ENCODE measurements around the gene TMEM165.

TMEM165 gene

DNA sequence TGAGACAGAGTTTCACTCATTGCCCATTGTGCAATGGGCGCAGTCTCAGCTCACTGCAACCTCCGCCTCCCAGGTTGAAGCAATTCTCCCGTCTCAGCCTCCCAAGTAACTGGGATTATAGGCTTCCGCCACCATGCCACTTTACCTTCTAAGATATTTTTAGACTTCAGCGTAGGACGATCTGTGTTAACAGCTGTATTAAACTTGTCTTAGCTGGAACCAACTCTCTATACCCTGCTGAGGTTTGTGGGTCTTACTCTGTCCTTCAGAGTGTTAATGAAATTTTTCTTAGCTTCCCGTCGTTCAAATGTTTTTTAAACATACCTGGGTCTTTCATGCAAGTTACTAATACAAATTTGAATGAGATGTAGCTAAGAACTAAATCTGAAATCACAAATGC, 14.7 kb downstream of the TMEM165 start:
- no peak overlapping the region for H3K27ac ChIP-seq (ENCODE audit: low read length)
- peaks cover 2% of the 10 kb centered on the region; the same call in 1 of the 2 replicates for H3K36me3 ChIP-seq (replicated peaks; ENCODE audit: insufficient read depth, low read length)
- H3K4me1 ChIP-seq (ENCODE audit: low read length) = no peaks in the 10 kb centered on the region
- no peaks in the 10 kb centered on the region; the same call in 1 of the 2 replicates for H4K20me1 ChIP-seq (ENCODE audit: insufficient read depth, low read length)
- H3K4me3 ChIP-seq (ENCODE audit: low read length) = no peak overlapping the region
- TF ChIP-seq EZH2phosphoT487 (IDR thresholded peaks at IDR 0.05; ENCODE audit: low read length) = no peak
- no peak for TF ChIP-seq EZH2 (optimal IDR thresholded peaks at IDR 0.05; ENCODE audit: low read depth, low read length)
- TF ChIP-seq, protein P1, sequence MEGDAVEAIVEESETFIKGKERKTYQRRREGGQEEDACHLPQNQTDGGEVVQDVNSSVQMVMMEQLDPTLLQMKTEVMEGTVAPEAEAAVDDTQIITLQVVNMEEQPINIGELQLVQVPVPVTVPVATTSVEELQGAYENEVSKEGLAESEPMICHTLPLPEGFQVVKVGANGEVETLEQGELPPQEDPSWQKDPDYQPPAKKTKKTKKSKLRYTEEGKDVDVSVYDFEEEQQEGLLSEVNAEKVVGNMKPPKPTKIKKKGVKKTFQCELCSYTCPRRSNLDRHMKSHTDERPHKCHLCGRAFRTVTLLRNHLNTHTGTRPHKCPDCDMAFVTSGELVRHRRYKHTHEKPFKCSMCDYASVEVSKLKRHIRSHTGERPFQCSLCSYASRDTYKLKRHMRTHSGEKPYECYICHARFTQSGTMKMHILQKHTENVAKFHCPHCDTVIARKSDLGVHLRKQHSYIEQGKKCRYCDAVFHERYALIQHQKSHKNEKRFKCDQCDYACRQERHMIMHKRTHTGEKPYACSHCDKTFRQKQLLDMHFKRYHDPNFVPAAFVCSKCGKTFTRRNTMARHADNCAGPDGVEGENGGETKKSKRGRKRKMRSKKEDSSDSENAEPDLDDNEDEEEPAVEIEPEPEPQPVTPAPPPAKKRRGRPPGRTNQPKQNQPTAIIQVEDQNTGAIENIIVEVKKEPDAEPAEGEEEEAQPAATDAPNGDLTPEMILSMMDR (IDR thresholded peaks at IDR 0.05; ENCODE audit: low read length) = no peak
- H3K4me2 ChIP-seq (ENCODE audit: low read depth, low read length) = no peak overlapping the region
- H3K27me3 ChIP-seq (replicated peaks; ENCODE audit: insufficient read depth, low read length) = no peaks in the 10 kb centered on the region
- H3K9me2 ChIP-seq (replicated peaks; ENCODE audit: insufficient read depth, low read length) = no peaks in the 10 kb centered on the region
- H3F3A ChIP-seq (ENCODE audit: insufficient read depth, low read length) = no peaks in the 10 kb centered on the region
- no peak overlapping the region for H2AFZ ChIP-seq (ENCODE audit: low read length)
- peaks cover 85% of the 10 kb centered on the region for H3K79me2 ChIP-seq (ENCODE audit: low read length)
- no peaks in the 10 kb centered on the region for H3K9me3 ChIP-seq (replicated peaks; ENCODE audit: insufficient read depth, low read length)
- DNase-seq = no peak
- no peak overlapping the region for H3K9ac ChIP-seq (ENCODE audit: low read length)

DNA sequence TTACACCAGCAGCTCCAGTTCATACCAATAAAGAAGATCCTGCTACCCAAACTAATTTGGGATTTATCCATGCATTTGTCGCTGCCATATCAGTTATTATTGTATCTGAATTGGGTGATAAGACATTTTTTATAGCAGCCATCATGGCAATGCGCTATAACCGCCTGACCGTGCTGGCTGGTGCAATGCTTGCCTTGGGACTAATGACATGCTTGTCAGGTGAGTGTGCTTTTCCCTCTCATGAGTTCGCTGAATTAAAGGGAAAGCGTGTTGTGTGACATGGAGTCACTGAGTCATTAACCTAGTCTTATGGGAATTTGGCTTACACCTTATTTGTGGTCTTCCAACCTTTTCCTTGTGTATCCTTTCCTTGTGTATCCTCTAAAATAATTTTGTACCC, 15.9 kb downstream of the TMEM165 start:
- peaks cover 79% of the 10 kb centered on the region for H3K79me2 ChIP-seq (ENCODE audit: low read length)
- no peak overlapping the region for H3K9ac ChIP-seq (ENCODE audit: low read length)
- TF ChIP-seq EZH2 (optimal IDR thresholded peaks at IDR 0.05; ENCODE audit: low read depth, low read length) (no peak), EZH2phosphoT487 (IDR thresholded peaks at IDR 0.05; ENCODE audit: low read length) (no peak)
- TF ChIP-seq, protein P1 (IDR thresholded peaks at IDR 0.05; ENCODE audit: low read length) = no peak
- H2AFZ ChIP-seq (ENCODE audit: low read length) = no peak overlapping the region
- H3K4me2 ChIP-seq (ENCODE audit: low read depth, low read length) = no peak overlapping the region
- no peak overlapping the region for H3K27ac ChIP-seq (ENCODE audit: low read length)
- no peaks in the 10 kb centered on the region; the same call in 1 of the 2 replicates for H4K20me1 ChIP-seq (ENCODE audit: insufficient read depth, low read length)
- H3K4me3 ChIP-seq (ENCODE audit: low read length) = no peak overlapping the region
- no peaks in the 10 kb centered on the region for H3K27me3 ChIP-seq (replicated peaks; ENCODE audit: insufficient read depth, low read length)
- no peaks in the 10 kb centered on the region for H3K4me1 ChIP-seq (ENCODE audit: low read length)
- H3F3A ChIP-seq (ENCODE audit: insufficient read depth, low read length) = no peaks in the 10 kb centered on the region
- peaks cover 5% of the 10 kb centered on the region; the same call in 1 of the 2 replicates for H3K36me3 ChIP-seq (replicated peaks; ENCODE audit: insufficient read depth, low read length)
- no peak for DNase-seq
- no peaks in the 10 kb centered on the region for H3K9me3 ChIP-seq (replicated peaks; ENCODE audit: insufficient read depth, low read length)
- no peaks in the 10 kb centered on the region for H3K9me2 ChIP-seq (replicated peaks; ENCODE audit: insufficient read depth, low read length)

DNA sequence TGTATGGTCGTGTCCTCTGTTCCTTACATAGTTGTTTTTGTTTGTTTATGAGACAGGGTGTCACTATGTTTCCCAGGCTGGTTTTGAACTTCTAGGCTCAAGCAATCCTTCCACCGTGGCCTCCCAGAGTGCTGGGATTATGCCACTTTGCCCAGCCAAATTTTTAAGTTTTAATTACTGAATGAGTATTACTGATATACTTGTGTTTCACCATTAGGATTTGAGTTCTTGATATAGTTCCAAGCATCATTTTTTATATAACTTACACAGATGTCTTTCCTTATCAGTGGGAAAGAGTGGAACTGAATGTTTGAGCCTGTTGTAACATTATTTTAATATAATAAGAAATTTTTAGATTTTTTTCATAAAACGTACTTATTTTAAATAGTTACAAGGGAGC, 20.4 kb downstream of the TMEM165 start:
- Histone ChIP-seq H3K9me3 (replicated peaks; ENCODE audit: insufficient read depth, low read length) (no peaks in the 10 kb centered on the region), H3K4me2 (ENCODE audit: low read depth, low read length) (no peak overlapping the region), H3K36me3 (replicated peaks; ENCODE audit: insufficient read depth, low read length) (peaks cover 13% of the 10 kb centered on the region; the same call in 1 of the 2 replicates), H3F3A (ENCODE audit: insufficient read depth, low read length) (0 out of 2 replicates have a peak, but pooled peaks cover 4% of the 10 kb centered on the region), H2AFZ (ENCODE audit: low read length) (no peak overlapping the region), H3K27me3 (replicated peaks; ENCODE audit: insufficient read depth, low read length) (no peaks in the 10 kb centered on the region), H3K4me1 (ENCODE audit: low read length) (no peaks in the 10 kb centered on the region), H3K27ac (ENCODE audit: low read length) (no peak overlapping the region), H3K79me2 (ENCODE audit: low read length) (peaks cover 42% of the 10 kb centered on the region), H3K9ac (ENCODE audit: low read length) (no peak overlapping the region), H3K4me3 (ENCODE audit: low read length) (no peak overlapping the region), H4K20me1 (ENCODE audit: insufficient read depth, low read length) (no peaks in the 10 kb centered on the region), H3K9me2 (replicated peaks; ENCODE audit: insufficient read depth, low read length) (no peaks in the 10 kb centered on the region)
- TF ChIP-seq EZH2phosphoT487 (IDR thresholded peaks at IDR 0.05; ENCODE audit: low read length) = no peak
- TF ChIP-seq, protein P1 (IDR thresholded peaks at IDR 0.05; ENCODE audit: low read length) = no peak
- no peak for TF ChIP-seq EZH2 (optimal IDR thresholded peaks at IDR 0.05; ENCODE audit: low read depth, low read length)
- no peak for DNase-seq

Measured in MM.1S (cell line).